Stimulated activated CD4-positive, alpha-beta T cell treated with anti-CD3 and anti-CD28 coated beads, Interleukin-15, amount 100 ng/mL, for 1 hour (primary cell): Measurements from ENCODE around the gene KRT86.
"Not testable (repeated sequence)": the region's sequence is repeated elsewhere in the genome, so short reads cannot be mapped to it uniquely, and the experiment has no call there.

Experiments
- DNase-seq, 2 donors: peaks; one replicate each; pipeline ENCODE4 v3.0.0-alpha.2; 2020; ENCODE audit warnings: low read depth in 1 of 2, low spot score in 1 of 2

The KRT86 gene

GRCh38 chr12:52251367-52252051 is 22.9 kb upstream of the KRT86 start:
- DNase-seq = no peak

GRCh38 chr12:52252175-52252615 is 22.2 kb upstream of the KRT86 start:
- not testable (repeated sequence) for DNase-seq

GRCh38 chr12:52252728-52253343 is 21.6 kb upstream of the KRT86 start:
- no peak for DNase-seq

- DNase-seq = no peak
These were observed 20.9 kb upstream of the KRT86 start for GRCh38 chr12:52253391-52254179.

GRCh38 chr12:52254180-52254964 is 20.1 kb upstream of the KRT86 start:
- DNase-seq = no peak

- DNase-seq = no peak
These were observed 19.3 kb upstream of the KRT86 start for GRCh38 chr12:52254965-52255751.

- DNase-seq = no peak
These were observed 18.4 kb upstream of the KRT86 start for GRCh38 chr12:52255926-52256583.

GRCh38 chr12:52256584-52256935 is 17.9 kb upstream of the KRT86 start:
- no peak for DNase-seq

- DNase-seq = no peak
These were observed 17.3 kb upstream of the KRT86 start for GRCh38 chr12:52257074-52257551.

GRCh38 chr12:52257922-52258321 is 16.5 kb upstream of the KRT86 start:
- DNase-seq = not testable (repeated sequence)

- DNase-seq = no peak
These were observed 16.0 kb upstream of the KRT86 start for GRCh38 chr12:52258335-52258901.

- DNase-seq = no peak
These were observed 14.7 kb upstream of the KRT86 start for GRCh38 chr12:52259657-52260243.

GRCh38 chr12:52260361-52261207 is 13.9 kb upstream of the KRT86 start:
- no peak for DNase-seq

- DNase-seq = no peak
These were observed 13.3 kb upstream of the KRT86 start for GRCh38 chr12:52261208-52261484.

- DNase-seq = no peak
These were observed 12.2 kb upstream of the KRT86 start for GRCh38 chr12:52262286-52262685.

- DNase-seq = no peak
These were observed 10.5 kb upstream of the KRT86 start for GRCh38 chr12:52263761-52264434.

- no peak for DNase-seq
These were observed 10.0 kb upstream of the KRT86 start for GRCh38 chr12:52264435-52264825.

GRCh38 chr12:52266514-52266913 is 7.9 kb upstream of the KRT86 start:
- no peak for DNase-seq
